Thymus (tissue), 11 donors: Measurements from ENCODE around the gene HIVEP2. TPM values are rescaled to one million over a fixed set of nuclear protein-coding genes. Genes with fewer than 3 reads are reported as not detected.

Experiments used
- DNase-seq, 9 donors: peaks; one replicate each; pipeline ENCODE4 v3.0.0-alpha.2; 2013; ENCODE audit warnings: low spot score in 9 of 9, low read depth in 6 of 9, missing footprints in 1 of 9
- H3K27ac ChIP-seq, 2 donors: one replicate each; pipeline ENCODE4 v1.5.1; 2013; ENCODE audit warnings: control low read depth in 1 of 2, low read depth in 1 of 2, low read length in 1 of 2, mild to moderate bottlenecking in 1 of 2, moderate library complexity in 1 of 2
- H3K27me3 ChIP-seq, 2 donors: one replicate each; pipeline ENCODE4 v1.5.1; 2013; ENCODE audit warnings: low read length in 1 of 2; ENCODE audit not compliant: control insufficient read depth in 2 of 2, insufficient read depth in 1 of 2
- H3K36me3 ChIP-seq, 2 donors: one replicate each; pipeline ENCODE4 v1.5.1; 2013; ENCODE audit warnings: low read length in 1 of 2, mild to moderate bottlenecking in 1 of 2, moderate library complexity in 1 of 2; ENCODE audit not compliant: control insufficient read depth in 2 of 2, insufficient read depth in 2 of 2
- H3K4me1 ChIP-seq, 2 donors: one replicate each; pipeline ENCODE4 v1.5.1; 2013; ENCODE audit warnings: low read length in 2 of 2; ENCODE audit not compliant: control insufficient read depth in 2 of 2, insufficient read depth in 2 of 2
- H3K4me3 ChIP-seq, 2 donors: one replicate each; pipeline ENCODE4 v1.5.1; 2013; ENCODE audit warnings: low read length in 2 of 2, control low read depth in 1 of 2, mild to moderate bottlenecking in 1 of 2
- H3K9me3 ChIP-seq, 2 donors: one replicate each; pipeline ENCODE4 v1.5.1; 2013; ENCODE audit warnings: low read length in 1 of 2, mild to moderate bottlenecking in 1 of 2; ENCODE audit not compliant: control insufficient read depth in 2 of 2, insufficient read depth in 1 of 2
- WGBS: extraction: QIAGEN DNeasy Blood & Tissue Kit; methylation state at CpG from one replicate; pipeline ENCODE4 v1.1.7; 2013; 5-methylcytosine and 5-hydroxymethylcytosine counted together
- polyA plus RNA-seq: library from polyadenylated mRNA; stranded (reverse); fragments of 200-250 nt; gene quantifications from one replicate; pipeline ENCODE4 v1.2.3, GENCODE V29; 2013
- total RNA-seq: library from RNA; stranded (reverse); fragments of 120-200 nt; gene quantifications from one replicate; pipeline ENCODE4 v1.2.4, GENCODE V29; 2013
- donor health status: healthy.

Gene HIVEP2
- total and polyA plus RNA-seq, 2 donors: 11.6 to 16.4 TPM

GRCh38 chr6:142799639-142800038 is 145.3 kb downstream of the HIVEP2 start:
- Histone ChIP-seq H3K27me3 (no peaks in the 10 kb centered on the region), H3K4me3 (no peak overlapping the region), H3K4me1 (peaks cover 0 to 5% of the 10 kb centered on the region in 2 donors), H3K27ac (no peak overlapping the region), H3K36me3 (peaks cover 0 to 5% of the 10 kb centered on the region in 2 donors), H3K9me3 (no peaks in the 10 kb centered on the region)
- DNase-seq: no peak
- WGBS: 100% methylated on average over 1 of the region's 1 CpG

GRCh38 chr6:142797159-142797558 is 147.8 kb downstream of the HIVEP2 start:
- Histone ChIP-seq H3K27me3 (no peaks in the 10 kb centered on the region), H3K9me3 (no peaks in the 10 kb centered on the region), H3K4me3 (no peak overlapping the region), H3K27ac (no peak overlapping the region), H3K4me1 (peaks cover 0 to 5% of the 10 kb centered on the region in 2 donors), H3K36me3 (peaks cover 0 to 5% of the 10 kb centered on the region in 2 donors)
- DNase-seq: no peak
- WGBS: 100% methylated on average over 1 of the region's 1 CpG

- H3K27me3 ChIP-seq: no peaks in the 10 kb centered on the region
- peaks cover 0 to 5% of the 10 kb centered on the region in 2 donors for H3K36me3 ChIP-seq
- no peak overlapping the region for H3K27ac ChIP-seq
- H3K4me3 ChIP-seq: no peak overlapping the region
- DNase-seq: no peak
- no peaks in the 10 kb centered on the region for H3K9me3 ChIP-seq
- H3K4me1 ChIP-seq: peaks cover 0 to 5% of the 10 kb centered on the region in 2 donors
- 93% methylated on average over 5 of the region's 5 CpGs for WGBS
Measured at GRCh38 chr6:142796571-142796970, 148.4 kb downstream of the HIVEP2 start.

- WGBS: 95% methylated on average over 4 of the region's 4 CpGs
- Histone ChIP-seq H3K27ac (no peak overlapping the region), H3K27me3 (no peaks in the 10 kb centered on the region), H3K9me3 (no peaks in the 10 kb centered on the region), H3K36me3 (peaks cover 0 to 5% of the 10 kb centered on the region in 2 donors), H3K4me3 (no peak overlapping the region), H3K4me1 (peaks cover 0 to 5% of the 10 kb centered on the region in 2 donors)
- no peak for DNase-seq
Measured at GRCh38 chr6:142796024-142796423, 149.0 kb downstream of the HIVEP2 start.

GRCh38 chr6:142794424-142794823 is 150.6 kb downstream of the HIVEP2 start:
- 99% methylated on average over 3 of the region's 3 CpGs for whole genome bisulfite sequencing
- Histone ChIP-seq H3K27ac (no peak overlapping the region), H3K9me3 (no peaks in the 10 kb centered on the region), H3K4me1 (peaks cover 0 to 5% of the 10 kb centered on the region in 2 donors), H3K27me3 (no peaks in the 10 kb centered on the region), H3K36me3 (peaks cover 0 to 3% of the 10 kb centered on the region in 2 donors), H3K4me3 (no peak overlapping the region)
- no peak for DNase-seq

DNA sequence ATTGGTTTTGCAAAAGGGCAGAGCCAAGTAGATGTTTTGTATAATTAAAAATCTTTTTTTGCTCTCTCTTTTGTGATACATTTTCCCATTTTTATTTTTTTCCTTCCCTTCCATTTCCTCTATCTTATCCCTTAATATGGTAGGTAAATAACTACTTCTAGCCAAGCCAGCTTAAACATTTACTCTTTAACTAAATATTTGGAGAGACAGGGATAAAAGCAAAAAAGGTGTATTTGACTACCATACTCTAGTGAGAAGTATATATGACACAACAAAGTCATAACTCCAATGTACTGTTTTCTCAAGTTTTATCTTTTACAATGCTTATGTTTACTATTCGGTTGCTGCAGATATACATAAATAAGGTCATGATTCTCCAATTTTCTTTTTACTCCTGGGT is 154.7 kb downstream of the HIVEP2 start:
- no peak overlapping the region for H3K4me3 ChIP-seq
- H3K36me3 ChIP-seq: no peaks in the 10 kb centered on the region
- H3K27ac ChIP-seq: no peak overlapping the region
- H3K27me3 ChIP-seq: no peaks in the 10 kb centered on the region
- no peaks in the 10 kb centered on the region for H3K9me3 ChIP-seq
- no peaks in the 10 kb centered on the region for H3K4me1 ChIP-seq
- no peak for DNase-seq
- 100% methylated on average over 1 of the region's 1 CpG for WGBS

DNA sequence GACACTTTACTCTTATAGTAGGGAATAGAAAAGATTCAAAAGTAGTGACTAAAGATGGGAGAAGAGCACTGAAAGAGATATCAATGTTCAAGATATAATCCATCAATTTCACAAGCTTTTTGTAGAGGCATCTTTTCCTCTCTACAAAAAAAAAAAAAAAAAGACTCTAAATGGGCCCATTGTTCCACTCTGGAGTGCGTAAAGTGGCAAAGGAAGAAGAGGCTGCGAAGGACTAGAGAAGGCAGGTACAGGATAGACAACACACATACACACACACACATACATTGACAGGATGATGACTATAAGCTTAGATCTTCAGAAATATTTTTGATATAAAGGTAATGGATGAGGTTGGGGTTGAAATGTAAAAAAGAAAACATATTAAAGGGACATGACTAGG is 157.6 kb downstream of the HIVEP2 start:
- Histone ChIP-seq H3K27ac (no peak overlapping the region), H3K9me3 (no peaks in the 10 kb centered on the region), H3K36me3 (peaks cover 0 to 1% of the 10 kb centered on the region in 2 donors), H3K4me1 (no peaks in the 10 kb centered on the region), H3K27me3 (no peaks in the 10 kb centered on the region), H3K4me3 (no peak overlapping the region)
- DNase-seq: no peak
- 97% methylated on average over 2 of the region's 2 CpGs for WGBS

DNA sequence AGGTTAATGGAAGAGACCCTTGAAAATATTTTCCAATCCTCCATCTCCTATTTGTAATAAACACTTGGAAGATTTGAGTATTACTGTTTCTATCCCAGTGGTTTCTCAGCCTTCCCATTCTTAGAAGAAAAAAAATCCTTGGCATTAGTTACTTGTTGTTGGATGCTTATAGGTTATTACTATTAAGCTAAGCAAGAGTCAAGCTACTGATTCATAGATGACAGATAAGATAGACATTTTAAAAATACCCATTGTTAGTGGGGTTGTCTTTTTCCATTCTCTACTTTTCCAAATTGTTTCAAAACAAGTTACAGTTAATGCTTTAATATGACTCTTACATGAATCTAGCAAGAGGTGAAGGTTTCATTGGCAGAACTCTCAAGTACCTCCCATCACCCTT is 158.5 kb downstream of the HIVEP2 start:
- Histone ChIP-seq H3K27ac (no peak overlapping the region), H3K4me3 (no peak overlapping the region), H3K9me3 (no peaks in the 10 kb centered on the region), H3K27me3 (no peaks in the 10 kb centered on the region), H3K4me1 (no peaks in the 10 kb centered on the region), H3K36me3 (peaks cover 0 to 10% of the 10 kb centered on the region in 2 donors)
- DNase-seq: no peak

DNA sequence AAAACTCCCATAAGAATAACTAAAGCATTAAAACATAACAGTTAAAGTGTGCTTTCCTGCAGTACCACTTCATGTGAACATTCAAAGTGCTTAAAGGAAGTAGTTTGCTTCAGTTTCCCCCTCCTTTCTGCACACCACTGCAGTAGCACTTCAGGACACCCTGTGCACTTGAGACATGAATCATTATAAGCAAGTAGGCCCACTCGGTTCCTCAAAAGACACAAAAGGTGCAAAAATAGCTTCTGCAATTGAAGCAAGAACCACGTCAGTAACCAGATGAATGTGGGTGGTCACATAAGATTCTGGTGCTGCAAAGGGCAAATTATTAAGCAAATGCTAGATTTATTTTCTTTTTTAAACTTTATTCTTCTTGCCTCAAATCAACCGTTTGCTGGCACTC is 160.6 kb downstream of the HIVEP2 start:
- peak in 6 of 9 donors; percentile 11 to 58 (median 17) for DNase-seq
- H3K4me3 ChIP-seq: no peak overlapping the region
- H3K9me3 ChIP-seq: no peaks in the 10 kb centered on the region
- H3K4me1 ChIP-seq: no peaks in the 10 kb centered on the region
- H3K27me3 ChIP-seq: no peaks in the 10 kb centered on the region
- 60% methylated on average over 3 of the region's 3 CpGs for WGBS
- peak overlapping the region; percentile 4 to 46 for H3K27ac ChIP-seq
- H3K36me3 ChIP-seq: peaks cover 0 to 12% of the 10 kb centered on the region in 2 donors

DNA sequence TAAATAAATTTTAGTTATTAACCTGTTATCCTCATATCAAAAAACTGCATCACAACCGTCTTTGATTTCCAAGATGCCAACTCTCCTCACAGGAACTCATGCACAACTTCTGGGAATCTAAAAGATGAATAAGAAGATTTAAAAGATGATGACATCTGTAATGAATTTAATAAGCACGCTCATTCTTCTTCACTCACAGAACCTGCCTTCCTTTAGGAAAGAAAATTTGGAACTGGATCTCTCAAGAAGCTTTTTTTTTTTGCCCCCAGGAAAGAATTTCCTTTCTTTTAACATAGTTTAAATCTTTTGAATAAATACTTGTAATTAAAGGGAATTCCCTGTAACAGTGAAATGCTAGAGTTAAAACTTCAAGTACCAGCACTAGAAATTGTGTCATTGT is 161.5 kb downstream of the HIVEP2 start:
- Histone ChIP-seq H3K9me3 (no peaks in the 10 kb centered on the region), H3K27me3 (no peaks in the 10 kb centered on the region), H3K4me3 (no peak overlapping the region), H3K36me3 (peaks cover 0 to 12% of the 10 kb centered on the region in 2 donors), H3K4me1 (no peaks in the 10 kb centered on the region), H3K27ac (no peak overlapping the region)
- no peak for DNase-seq
- 98% methylated on average over 2 of the region's 2 CpGs for WGBS
